ENCODE results near the gene PER3. TPM values are rescaled to one million over a fixed set of nuclear protein-coding genes. Genes with fewer than 3 reads are reported as not detected.

PER3 gene
- total RNA-seq, 1 experiment from 2014 or later: 9.0 TPM

DNA sequence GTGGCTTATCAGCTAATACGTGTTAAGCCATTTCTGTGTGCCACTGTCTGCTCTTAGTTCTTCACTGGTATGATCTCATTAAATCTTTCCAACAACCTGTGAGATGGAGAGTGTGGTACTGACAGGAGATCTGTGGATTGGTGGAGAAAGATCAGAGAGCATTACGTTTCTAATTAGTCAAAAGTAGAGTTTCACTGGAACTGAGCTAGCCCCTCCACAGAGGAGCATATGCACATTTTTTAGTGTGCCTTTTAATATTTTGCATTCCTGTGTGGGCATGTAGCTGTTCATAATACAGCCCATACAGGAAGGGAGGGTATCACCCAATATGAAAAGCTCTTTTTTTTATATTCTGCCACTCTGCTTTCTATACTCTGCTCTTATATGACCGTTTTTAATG lies 37.2 kb downstream of the PER3 start:
- Mint-ChIP-seq H3K9me3 (no peaks in the 10 kb centered on the region), H3K36me3 (ENCODE audit: insufficient read depth in 1 of 3, low read depth in 3 of 3) (peaks cover 0 to 15% (median 12%) of the 10 kb centered on the region in 3 experiments; a peak in 4 of 7 replicates), H3K4me1 (no peaks in the 10 kb centered on the region), H3K27me3 (ENCODE audit: low read depth) (no peaks in the 10 kb centered on the region), H3K27ac (no peak overlapping the region), H3K4me3 (no peak overlapping the region)
- DNase-seq: no peak
- Histone ChIP-seq H3T11ph (ENCODE audit: low read length) (no peak overlapping the region), H4K8ac (replicated peaks; ENCODE audit: insufficient read length, low read depth, low read length) (no peak overlapping the region), H3K23me2 (ENCODE audit: insufficient read length, low read depth, low read length, poor library complexity, severe bottlenecking) (no peaks in the 10 kb centered on the region), H3K9ac (ENCODE audit: extremely low read depth, insufficient read length, low read length) (no peak overlapping the region), H4K5ac (ENCODE audit: insufficient read length, low read depth, low read length) (no peak overlapping the region), H3K4me2 (ENCODE audit: insufficient read depth, insufficient read length, low read length) (no peak overlapping the region), H3K14ac (ENCODE audit: insufficient read depth, low read length) (no peak overlapping the region), H3K4ac (ENCODE audit: low read depth, low read length) (no peak overlapping the region), H2BK20ac (ENCODE audit: low read depth, low read length, poor library complexity, severe bottlenecking) (no peak overlapping the region), H3K4me1 (ENCODE audit: insufficient read depth, low read length) (no peaks in the 10 kb centered on the region), H2BK5ac (ENCODE audit: insufficient read length, low read length) (no peak overlapping the region), H3K9me3 (ENCODE audit: control insufficient read depth, low read depth, low read length) (no peaks in the 10 kb centered on the region), H3K56ac (ENCODE audit: insufficient read length, low read depth, low read length) (no peak overlapping the region), H2AK5ac (ENCODE audit: insufficient read length, low read length) (no peak overlapping the region), H4K20me1 (ENCODE audit: control insufficient read depth, insufficient read depth, insufficient read length) (no peaks in the 10 kb centered on the region), H3K27me3 (ENCODE audit: insufficient read depth, low read length) (no peaks in the 10 kb centered on the region), H3K18ac (ENCODE audit: insufficient read length, low read depth, low read length) (no peak overlapping the region), H2BK15ac (ENCODE audit: low read depth, low read length) (no peak overlapping the region), H2AFZ (ENCODE audit: low read length) (no peak overlapping the region), H3K79me2 (ENCODE audit: insufficient read depth, low read length) (no peaks in the 10 kb centered on the region), H2BK12ac (ENCODE audit: insufficient read length, low read depth, low read length) (no peak overlapping the region), H2BK120ac (ENCODE audit: low read depth, low read length, poor library complexity, severe bottlenecking) (no peak overlapping the region), H3K79me1 (ENCODE audit: insufficient read depth, low read depth, low read length, poor library complexity, severe bottlenecking) (no peaks in the 10 kb centered on the region), H4K91ac (ENCODE audit: insufficient read length, low read depth, low read length) (no peak overlapping the region), H3K23ac (ENCODE audit: insufficient read length, low read depth, low read length) (no peak overlapping the region), H3K27ac (ENCODE audit: insufficient read length, low read depth, low read length) (no peak overlapping the region)
- TF ChIP-seq, protein P1, sequence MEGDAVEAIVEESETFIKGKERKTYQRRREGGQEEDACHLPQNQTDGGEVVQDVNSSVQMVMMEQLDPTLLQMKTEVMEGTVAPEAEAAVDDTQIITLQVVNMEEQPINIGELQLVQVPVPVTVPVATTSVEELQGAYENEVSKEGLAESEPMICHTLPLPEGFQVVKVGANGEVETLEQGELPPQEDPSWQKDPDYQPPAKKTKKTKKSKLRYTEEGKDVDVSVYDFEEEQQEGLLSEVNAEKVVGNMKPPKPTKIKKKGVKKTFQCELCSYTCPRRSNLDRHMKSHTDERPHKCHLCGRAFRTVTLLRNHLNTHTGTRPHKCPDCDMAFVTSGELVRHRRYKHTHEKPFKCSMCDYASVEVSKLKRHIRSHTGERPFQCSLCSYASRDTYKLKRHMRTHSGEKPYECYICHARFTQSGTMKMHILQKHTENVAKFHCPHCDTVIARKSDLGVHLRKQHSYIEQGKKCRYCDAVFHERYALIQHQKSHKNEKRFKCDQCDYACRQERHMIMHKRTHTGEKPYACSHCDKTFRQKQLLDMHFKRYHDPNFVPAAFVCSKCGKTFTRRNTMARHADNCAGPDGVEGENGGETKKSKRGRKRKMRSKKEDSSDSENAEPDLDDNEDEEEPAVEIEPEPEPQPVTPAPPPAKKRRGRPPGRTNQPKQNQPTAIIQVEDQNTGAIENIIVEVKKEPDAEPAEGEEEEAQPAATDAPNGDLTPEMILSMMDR (conservative IDR thresholded peaks at IDR 0.05): no peak
- WGBS (ENCODE audit: extremely low coverage, insufficient read length, low lambda C conversion rate): no CpG with 5 or more reads among the region's 3 CpGs

Data from H9 (cell line).